GM13976 (cell line): ENCODE results near the gene HELLS.
"Not testable (repeated sequence)": the region's sequence is repeated elsewhere in the genome, so short reads cannot be mapped to it uniquely, and the experiment has no call there.

Experiments used
- DNase-seq: peaks from one replicate; pipeline ENCODE4 v3.0.0; 2012; ENCODE audit warnings: low spot score
- in situ Hi-C: fragments of 300-500 bp; cut with MboI; formaldehyde crosslinking; loops from one replicate; pipeline ENCODE4 v1.12.0; 2022; ENCODE audit warnings: low sequenced_read_pairs, mixed read lengths, inconsistent platforms; ENCODE audit not compliant: unreplicated experiment
- TF ChIP-seq, protein P1 (sequence below): IDR thresholded peaks from 2 replicates; pipeline ENCODE4 v1.5.1; 2012; ENCODE audit warnings: borderline replicate concordance, mild to moderate bottlenecking; ENCODE audit not compliant: insufficient read depth; ENCODE audit errors: extremely low read depth, missing control alignments, control extremely low read depth

Gene HELLS

GRCh38 chr10:94626476-94626875, 80.9 kb downstream of the HELLS start:
- no peak for DNase-seq
- in situ Hi-C loops = loop anchor here (25.0 kb wide), 1 partner anchor 736 kb away; no protein-coding TSS in a partner anchor
- TF ChIP-seq, protein P1, sequence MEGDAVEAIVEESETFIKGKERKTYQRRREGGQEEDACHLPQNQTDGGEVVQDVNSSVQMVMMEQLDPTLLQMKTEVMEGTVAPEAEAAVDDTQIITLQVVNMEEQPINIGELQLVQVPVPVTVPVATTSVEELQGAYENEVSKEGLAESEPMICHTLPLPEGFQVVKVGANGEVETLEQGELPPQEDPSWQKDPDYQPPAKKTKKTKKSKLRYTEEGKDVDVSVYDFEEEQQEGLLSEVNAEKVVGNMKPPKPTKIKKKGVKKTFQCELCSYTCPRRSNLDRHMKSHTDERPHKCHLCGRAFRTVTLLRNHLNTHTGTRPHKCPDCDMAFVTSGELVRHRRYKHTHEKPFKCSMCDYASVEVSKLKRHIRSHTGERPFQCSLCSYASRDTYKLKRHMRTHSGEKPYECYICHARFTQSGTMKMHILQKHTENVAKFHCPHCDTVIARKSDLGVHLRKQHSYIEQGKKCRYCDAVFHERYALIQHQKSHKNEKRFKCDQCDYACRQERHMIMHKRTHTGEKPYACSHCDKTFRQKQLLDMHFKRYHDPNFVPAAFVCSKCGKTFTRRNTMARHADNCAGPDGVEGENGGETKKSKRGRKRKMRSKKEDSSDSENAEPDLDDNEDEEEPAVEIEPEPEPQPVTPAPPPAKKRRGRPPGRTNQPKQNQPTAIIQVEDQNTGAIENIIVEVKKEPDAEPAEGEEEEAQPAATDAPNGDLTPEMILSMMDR = no peak

- in situ Hi-C loops = loop anchor here (25.0 kb wide), 1 partner anchor 735 kb away; no protein-coding TSS in a partner anchor
- TF ChIP-seq, protein P1 = no peak
Measured at GRCh38 chr10:94627511-94627910, 81.9 kb downstream of the HELLS start.

GRCh38 chr10:94630017-94630688, 84.6 kb downstream of the HELLS start:
- in situ Hi-C loops = loop anchor here (25.0 kb wide), 1 partner anchor 732 kb away; no protein-coding TSS in a partner anchor
- peak; percentile 40 for DNase-seq
- TF ChIP-seq, protein P1 = peak; percentile 27

More at GRCh38 chr10:94627511-94627910, 81.9 kb downstream of the HELLS start:
- no peak for DNase-seq

GRCh38 chr10:94631077-94631875, 85.7 kb downstream of the HELLS start:
- TF ChIP-seq, protein P1 = no peak
- no peak for DNase-seq
- in situ Hi-C loops = loop anchor here (25.0 kb wide), 1 partner anchor 731 kb away; no protein-coding TSS in a partner anchor

- in situ Hi-C loops = loop anchor here (25.0 kb wide), 1 partner anchor 729 kb away; no protein-coding TSS in a partner anchor
- DNase-seq = no peak
- TF ChIP-seq, protein P1 = no peak
Measured at GRCh38 chr10:94632954-94633353, 87.4 kb downstream of the HELLS start.

- in situ Hi-C loops = loop anchor here (25.0 kb wide), 1 partner anchor 724 kb away; no protein-coding TSS in a partner anchor
Measured at GRCh38 chr10:94638097-94638496, 92.5 kb downstream of the HELLS start.

More at GRCh38 chr10:94638097-94638496, 92.5 kb downstream of the HELLS start:
- not testable (repeated sequence) for DNase-seq
